Tibial artery (tissue), 4 donors: Measurements from ENCODE around the gene IGSF23.
A peak's percentile ranks its signal among the peaks of the same experiment; 100 is the strongest.

Source experiments
- DNase-seq, 2 donors: peaks; one replicate each; pipeline ENCODE4 v3.0.0-alpha.2; 2019
- H3K27ac ChIP-seq, 2 donors: fragments of 200-600 bp; sonication (generic) in 1 of 2; 1 replicate in 1 of 2; 2 replicates in 1 of 2; pipeline ENCODE4 v1.5.1; 2018 to 2019; ENCODE audit warnings: mild to moderate bottlenecking in 1 of 2
- H3K27me3 ChIP-seq, 2 donors: fragments of 200-600 bp; sonication (generic) in 1 of 2; one replicate each; pipeline versions ENCODE4 v1.5.1 to v1.6.0; 2016 to 2019
- H3K36me3 ChIP-seq, 3 donors: fragments of 200-600 bp; sonication (generic) in 2 of 3; one replicate each; pipeline ENCODE4 v1.5.1; 2016 to 2019; ENCODE audit warnings: mild to moderate bottlenecking in 2 of 3
- H3K4me1 ChIP-seq, 4 donors: fragments of 200-600 bp; sonication (generic) in 2 of 4; 1 replicate in 3 of 4; 2 replicates in 1 of 4; pipeline ENCODE4 v1.5.1; 2016 to 2019
- H3K4me3 ChIP-seq, 2 donors: fragments of 200-600 bp; sonication (generic) in 1 of 2; 1 replicate in 1 of 2; 2 replicates in 1 of 2; pipeline ENCODE4 v1.5.1; 2018 to 2019; ENCODE audit warnings: mild to moderate bottlenecking in 2 of 2
- H3K9me3 ChIP-seq, 3 donors: fragments of 200-600 bp; sonication (generic) in 1 of 3; one replicate each; pipeline ENCODE4 v1.5.1; 2016 to 2019
- CTCF ChIP-seq, 2 experiments: fragments of 200-600 bp in 1 of 2; fragments of 450-650 bp in 1 of 2; IDR thresholded peaks; one replicate each; pipeline ENCODE4 v1.5.1; 2017 to 2019; ENCODE audit warnings: antibody characterized with exemption in 2 of 2, mild to moderate bottlenecking in 1 of 2, moderate library complexity in 1 of 2
- intact Hi-C: fragments of 100-400 bp; cut with DNase I; formaldehyde crosslinking; loops from one replicate; pipeline ENCODE4 v1.15.0; 2023; ENCODE audit warnings: low total_unique reads

The IGSF23 gene

GRCh38 chr19:44641501-44642265 is 28.3 kb downstream of the IGSF23 start:
- Histone ChIP-seq H3K4me3 (no peak overlapping the region), H3K4me1 (peaks cover 0 to 17% (median 7%) of the 10 kb centered on the region in 4 donors), H3K9me3 (no peaks in the 10 kb centered on the region), H3K36me3 (no peaks in the 10 kb centered on the region), H3K27ac (no peak overlapping the region), H3K27me3 (no peaks in the 10 kb centered on the region)
- TF ChIP-seq CTCF (IDR thresholded peaks at IDR 0.05): no peak
- DNase-seq: no peak
- intact Hi-C loops: no loop called here

- peaks cover 0 to 23% (median 13%) of the 10 kb centered on the region in 4 donors for H3K4me1 ChIP-seq
- H3K36me3 ChIP-seq: peaks cover 0 to 3% (median 0%) of the 10 kb centered on the region in 3 donors
- intact Hi-C loops: no loop called here
These were observed 29.0 kb downstream of the IGSF23 start for GRCh38 chr19:44642377-44642776.

GRCh38 chr19:44643605-44644401 is 30.4 kb downstream of the IGSF23 start, which contains the start of gene PVR:
TSS of gene PVR (plus strand) at chr19:44643910. CDS start at chr19:44644097, 187 bp downstream.
- intact Hi-C loops: no loop called here
- peak; percentile 53 to 83 for DNase-seq
- no peaks in the 10 kb centered on the region for H3K27me3 ChIP-seq
- no peaks in the 10 kb centered on the region for H3K9me3 ChIP-seq
- TF ChIP-seq CTCF (IDR thresholded peaks at IDR 0.05): no peak
- peak within 1 kb of the TSS; percentile 83 to 92 for H3K27ac ChIP-seq
- H3K4me1 ChIP-seq: peaks cover 0 to 37% (median 21%) of the 10 kb centered on the region in 4 donors
- peak within 1 kb of the TSS; percentile 72 to 99 for H3K4me3 ChIP-seq
- peaks cover 0 to 11% (median 6%) of the 10 kb centered on the region in 3 donors for H3K36me3 ChIP-seq

More at GRCh38 chr19:44642377-44642776, 29.0 kb downstream of the IGSF23 start:
- DNase-seq: no peak
- TF ChIP-seq CTCF (IDR thresholded peaks at IDR 0.05): no peak
- H3K27me3 ChIP-seq: no peaks in the 10 kb centered on the region
- no peaks in the 10 kb centered on the region for H3K9me3 ChIP-seq
- no peak overlapping the region for H3K27ac ChIP-seq
- no peak overlapping the region for H3K4me3 ChIP-seq

- no peaks in the 10 kb centered on the region for H3K9me3 ChIP-seq
- intact Hi-C loops: no loop called here
- no peak for TF ChIP-seq CTCF (IDR thresholded peaks at IDR 0.05)
- no peak for DNase-seq
- peaks cover 0 to 40% (median 21%) of the 10 kb centered on the region in 4 donors for H3K4me1 ChIP-seq
- peak overlapping the region; percentile 72 to 99 for H3K4me3 ChIP-seq
- peak overlapping the region; percentile 83 to 92 for H3K27ac ChIP-seq
- no peaks in the 10 kb centered on the region for H3K27me3 ChIP-seq
- H3K36me3 ChIP-seq: peaks cover 0 to 18% (median 7%) of the 10 kb centered on the region in 3 donors
These were observed 31.1 kb downstream of the IGSF23 start for GRCh38 chr19:44644402-44645016.

GRCh38 chr19:44645407-44646048 is 32.2 kb downstream of the IGSF23 start:
- H3K27ac ChIP-seq: no peak overlapping the region
- no peaks in the 10 kb centered on the region for H3K9me3 ChIP-seq
- no peak for TF ChIP-seq CTCF (IDR thresholded peaks at IDR 0.05)
- H3K4me1 ChIP-seq: peaks cover 0 to 40% (median 21%) of the 10 kb centered on the region in 4 donors
- H3K4me3 ChIP-seq: no peak overlapping the region
- peaks cover 8 to 29% (median 17%) of the 10 kb centered on the region in 3 donors for H3K36me3 ChIP-seq
- intact Hi-C loops: no loop called here
- no peaks in the 10 kb centered on the region for H3K27me3 ChIP-seq
- DNase-seq: no peak
